ENCODE data around the gene CASKIN2. TPM values are rescaled to one million over a fixed set of nuclear protein-coding genes. Genes with fewer than 3 reads are reported as not detected.
A peak's percentile ranks its signal among the peaks of the same experiment; 100 is the strongest.

CASKIN2 gene
- total RNA-seq, 1 experiment from 2014 or later = 41.8 TPM

DNA sequence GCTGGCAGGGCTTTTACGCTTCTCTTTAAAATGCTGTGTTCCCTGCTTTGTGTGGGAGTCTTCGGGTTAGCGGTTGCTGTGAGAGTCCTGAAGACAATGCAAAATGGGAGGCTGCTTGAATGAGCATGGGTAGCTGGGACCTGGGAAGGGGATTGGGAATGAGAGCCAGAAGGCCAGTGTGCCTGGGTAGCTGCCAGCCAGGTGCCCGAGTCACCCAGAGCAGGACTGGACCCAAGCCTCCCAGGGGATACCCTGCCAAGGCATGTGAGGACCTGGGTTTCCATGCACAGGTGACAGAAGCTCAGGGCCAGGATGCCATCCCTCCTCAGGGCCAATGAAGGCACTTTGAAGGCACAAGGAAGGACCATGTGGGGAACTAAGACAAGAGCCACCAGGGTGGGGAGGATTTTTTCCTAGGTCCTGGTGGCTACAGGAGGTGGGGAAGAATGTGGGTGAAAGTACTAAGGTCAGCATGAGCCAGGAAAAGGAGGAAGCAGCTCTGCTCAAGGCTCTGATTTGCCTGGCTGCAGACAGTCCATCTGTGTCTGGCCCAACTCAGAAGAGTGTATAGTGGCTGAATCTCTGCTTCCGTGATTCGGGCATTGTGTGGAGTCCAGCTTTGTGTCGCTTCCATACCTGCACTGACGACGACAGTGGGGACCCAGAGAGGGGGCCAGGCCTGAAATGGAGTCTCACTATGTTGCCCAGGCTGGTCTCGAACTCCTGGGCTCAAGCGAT, 38.4 kb downstream of the CASKIN2 start:
- Mint-ChIP-seq H3K9me3 (ENCODE audit: unreplicated experiment) (no peaks in the 10 kb centered on the region), H3K36me3 (ENCODE audit: insufficient read depth, unreplicated experiment) (peaks cover 8% of the 10 kb centered on the region), H3K4me3 (ENCODE audit: unreplicated experiment) (no peak overlapping the region), H3K27ac (ENCODE audit: unreplicated experiment) (peak overlapping the region; percentile 14), H3K4me1 (ENCODE audit: low read depth, unreplicated experiment) (peaks cover 32% of the 10 kb centered on the region), H3K27me3 (ENCODE audit: insufficient read depth, unreplicated experiment) (no peaks in the 10 kb centered on the region)
- no peak overlapping the region for H3K4me3 ChIP-seq (ENCODE audit: low read depth, low read length)
- TF ChIP-seq CTCF (IDR thresholded peaks at IDR 0.05; ENCODE audit: insufficient read depth in 1 of 2, low read depth in 1 of 2, low read length in 1 of 2, severe bottlenecking in 1 of 2, unreplicated experiment in 1 of 2) = no peak
- H3K4me1 ChIP-seq = peaks cover 28% of the 10 kb centered on the region
- POLR2A ChIA-PET = interaction anchor here (0.5 kb wide), 1 partner anchor 71 kb away, joined by 3 read pairs; the partner anchor contains the start of gene GRB2
- H3K27me3 ChIP-seq (replicated peaks; ENCODE audit: control insufficient read depth, insufficient read depth, low read length) = no peaks in the 10 kb centered on the region
- intact Hi-C loops (cut with micrococcal nuclease; ENCODE audit: unreplicated experiment) = no loop called here
- BruUV-seq (replicated peaks) = no TSS peak
- H3K9me3 ChIP-seq = no peaks in the 10 kb centered on the region
- DNase-seq = peak in 1 of 2 experiments; percentile 27
- CTCF ChIA-PET = interaction anchor here (1.0 kb wide), 1 partner anchor 47 kb away, joined by 3 read pairs; no protein-coding TSS in a partner anchor
- H3K36me3 ChIP-seq (ENCODE audit: control insufficient read depth, insufficient read depth, low read length) = no peaks in the 10 kb centered on the region; the same call in 1 of the 2 replicates

- Histone ChIP-seq H3K4me3 (ENCODE audit: low read depth, low read length) (no peak overlapping the region), H3K27me3 (replicated peaks; ENCODE audit: control insufficient read depth, insufficient read depth, low read length) (no peaks in the 10 kb centered on the region), H3K9me3 (no peaks in the 10 kb centered on the region), H3K36me3 (ENCODE audit: control insufficient read depth, insufficient read depth, low read length) (no peaks in the 10 kb centered on the region; the same call in 1 of the 2 replicates), H3K4me1 (peaks cover 21% of the 10 kb centered on the region)
- no peak for TF ChIP-seq CTCF (IDR thresholded peaks at IDR 0.05; ENCODE audit: insufficient read depth in 1 of 2, low read depth in 1 of 2, low read length in 1 of 2, severe bottlenecking in 1 of 2, unreplicated experiment in 1 of 2)
- ChIA-PET POLR2A (interaction anchor here (0.5 kb wide), 1 partner anchor 70 kb away, joined by 3 read pairs; the partner anchor contains the start of gene GRB2), CTCF (no interaction called here)
- peak overlapping the region; percentile 14 for H3K27ac Mint-ChIP-seq (ENCODE audit: unreplicated experiment)
- intact Hi-C loops (cut with micrococcal nuclease; ENCODE audit: unreplicated experiment) = no loop called here
- peaks cover 8% of the 10 kb centered on the region for H3K36me3 Mint-ChIP-seq (ENCODE audit: insufficient read depth, unreplicated experiment)
- H3K4me3 Mint-ChIP-seq (ENCODE audit: unreplicated experiment) = no peak overlapping the region
- H3K4me1 Mint-ChIP-seq (ENCODE audit: low read depth, unreplicated experiment) = peaks cover 28% of the 10 kb centered on the region
- no peaks in the 10 kb centered on the region for H3K9me3 Mint-ChIP-seq (ENCODE audit: unreplicated experiment)
- no TSS peak for BruUV-seq (replicated peaks)
- H3K27me3 Mint-ChIP-seq (ENCODE audit: insufficient read depth, unreplicated experiment) = no peaks in the 10 kb centered on the region
- DNase-seq = no peak
These were observed 39.1 kb downstream of the CASKIN2 start for GRCh38 chr17:75476271-75476671.

- Mint-ChIP-seq H3K27me3 (ENCODE audit: insufficient read depth, unreplicated experiment) (no peaks in the 10 kb centered on the region), H3K4me3 (ENCODE audit: unreplicated experiment) (no peak overlapping the region), H3K27ac (ENCODE audit: unreplicated experiment) (no peak overlapping the region), H3K36me3 (ENCODE audit: insufficient read depth, unreplicated experiment) (peaks cover 8% of the 10 kb centered on the region), H3K4me1 (ENCODE audit: low read depth, unreplicated experiment) (peaks cover 24% of the 10 kb centered on the region), H3K9me3 (ENCODE audit: unreplicated experiment) (no peaks in the 10 kb centered on the region)
- H3K4me3 ChIP-seq (ENCODE audit: low read depth, low read length) = no peak overlapping the region
- H3K4me1 ChIP-seq = peaks cover 17% of the 10 kb centered on the region
- no peaks in the 10 kb centered on the region for H3K9me3 ChIP-seq
- no peak for TF ChIP-seq CTCF (IDR thresholded peaks at IDR 0.05; ENCODE audit: insufficient read depth in 1 of 2, low read depth in 1 of 2, low read length in 1 of 2, severe bottlenecking in 1 of 2, unreplicated experiment in 1 of 2)
- no peak for DNase-seq
- H3K27me3 ChIP-seq (replicated peaks; ENCODE audit: control insufficient read depth, insufficient read depth, low read length) = no peaks in the 10 kb centered on the region
- intact Hi-C loops (cut with micrococcal nuclease; ENCODE audit: unreplicated experiment) = no loop called here
- no TSS peak for BruUV-seq (replicated peaks)
- no peaks in the 10 kb centered on the region; the same call in 1 of the 2 replicates for H3K36me3 ChIP-seq (ENCODE audit: control insufficient read depth, insufficient read depth, low read length)
- ChIA-PET CTCF (no interaction called here), POLR2A (no interaction called here)
These were observed 39.5 kb downstream of the CASKIN2 start for GRCh38 chr17:75475851-75476250.

All from Caco-2 (cell line).